Putamen (tissue), 1 donor: ENCODE measurements around the gene NEURL4.
A peak's percentile ranks its signal among the peaks of the same experiment; 100 is the strongest.
"Not testable (repeated sequence)": the region's sequence is repeated elsewhere in the genome, so short reads cannot be mapped to it uniquely, and the experiment has no call there.

Experiments used
- DNase-seq: peaks from one replicate; pipeline ENCODE4 v3.0.0-alpha.2; 2016; ENCODE audit warnings: low spot score

NEURL4 gene

DNA sequence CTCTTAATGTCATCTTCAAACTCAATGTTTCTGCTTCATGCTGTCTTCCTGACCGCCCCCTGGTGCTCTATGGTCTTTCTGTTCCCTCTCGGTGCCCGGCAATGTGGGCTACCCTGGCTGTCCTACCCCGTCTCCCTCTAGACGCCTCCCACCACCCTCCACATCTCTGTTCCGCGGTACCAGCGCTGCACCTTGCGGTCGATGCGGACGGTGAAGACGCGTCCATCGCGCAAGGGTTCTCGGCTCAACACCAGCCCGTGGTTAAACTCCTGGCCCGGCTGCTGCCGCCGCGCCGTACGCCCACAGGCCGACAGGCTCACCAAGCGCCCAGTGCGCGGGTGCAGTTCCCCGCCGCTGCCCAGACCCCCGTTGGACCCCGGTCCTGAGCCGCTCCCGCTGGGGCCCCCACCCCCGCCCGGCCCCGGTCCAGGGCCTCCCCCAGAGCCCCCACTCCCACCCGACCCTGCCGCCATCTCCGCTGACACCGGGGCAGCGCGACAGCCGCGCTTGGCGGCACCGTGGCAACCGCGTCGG lies at the start of gene NEURL4:
NEURL4 (minus strand) TSS at position 496 of the 534 bp plus-strand sequence; CDS start at position 473, 23 bp downstream.
- no peak for DNase-seq

DNA sequence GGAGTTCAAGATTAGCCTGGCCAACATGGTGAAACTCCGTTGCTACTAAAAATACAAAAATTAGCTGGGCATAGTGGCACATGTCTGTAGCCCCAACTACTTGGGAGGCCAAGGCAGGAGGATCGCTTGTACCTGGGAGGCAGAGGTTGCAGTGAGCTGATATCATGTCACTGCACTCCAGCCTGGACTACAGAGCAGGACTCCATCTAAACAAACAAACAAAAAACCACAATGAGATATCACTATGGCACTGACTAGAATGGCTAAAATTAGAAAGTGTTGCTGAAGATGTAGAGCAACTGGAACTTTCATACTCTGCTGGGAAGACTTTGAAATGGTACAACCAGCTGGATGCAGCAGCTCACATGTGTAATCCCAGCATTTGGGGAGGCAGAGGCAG lies 45.2 kb upstream of the NEURL4 start:
- DNase-seq = no peak

DNA sequence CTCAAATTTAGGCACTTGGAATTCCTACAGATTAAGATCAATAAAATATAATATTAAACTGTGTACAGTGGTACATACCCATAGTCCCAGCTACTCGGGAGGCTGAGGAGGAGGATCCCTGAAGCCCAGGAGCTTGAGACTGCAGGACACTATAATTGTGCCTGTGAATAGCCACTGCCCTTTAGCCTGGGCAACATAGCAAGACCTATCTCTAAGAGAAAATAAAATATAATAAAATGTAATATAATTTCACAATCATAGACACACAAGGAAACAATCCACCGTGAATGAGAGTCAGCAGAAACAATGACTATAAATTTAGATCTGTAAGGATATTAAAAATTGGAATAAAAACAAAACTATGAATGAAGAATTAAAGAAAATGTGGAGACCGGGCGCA lies 41.7 kb upstream of the NEURL4 start:
- DNase-seq = no peak

DNA sequence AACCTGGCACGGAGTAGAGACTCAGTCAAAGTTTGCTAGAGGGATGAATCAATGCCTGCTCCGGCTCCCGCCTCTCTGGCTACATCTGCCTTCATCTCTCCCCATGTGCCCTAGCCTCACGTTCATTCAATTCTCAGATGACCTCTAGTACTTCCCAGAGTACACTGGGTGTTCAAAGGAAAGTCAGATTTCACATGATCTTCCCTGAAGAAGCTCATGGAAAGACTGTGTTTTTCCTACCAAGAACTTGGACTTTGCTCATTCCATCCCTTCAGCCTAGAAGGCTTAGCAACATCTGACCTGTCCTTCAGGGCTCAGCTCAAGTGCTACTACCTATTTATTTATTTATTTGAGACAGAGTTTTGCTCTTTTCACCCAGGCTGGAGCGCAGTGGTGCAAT lies 40.7 kb upstream of the NEURL4 start:
- DNase-seq = no peak

DNA sequence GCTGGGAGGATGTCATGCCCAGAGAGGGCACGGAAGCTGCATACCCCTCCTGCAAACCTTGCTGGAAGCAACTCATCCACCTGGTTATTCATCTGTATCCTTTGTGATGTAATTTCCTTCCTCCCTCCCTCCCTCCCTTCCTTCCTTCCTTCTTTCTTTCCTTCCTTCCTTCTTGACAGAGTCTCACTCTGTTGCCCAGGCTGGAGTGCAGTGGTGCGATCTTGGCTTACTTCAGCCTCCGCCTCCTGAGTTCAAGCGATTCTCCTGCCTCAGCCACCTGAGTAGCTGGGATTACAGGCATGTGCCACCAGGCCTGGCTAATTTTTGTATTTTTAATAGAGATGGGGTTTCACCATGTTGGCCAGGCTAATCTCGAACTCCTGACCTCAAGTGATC lies 39.5 kb upstream of the NEURL4 start:
- not testable (repeated sequence) for DNase-seq

DNA sequence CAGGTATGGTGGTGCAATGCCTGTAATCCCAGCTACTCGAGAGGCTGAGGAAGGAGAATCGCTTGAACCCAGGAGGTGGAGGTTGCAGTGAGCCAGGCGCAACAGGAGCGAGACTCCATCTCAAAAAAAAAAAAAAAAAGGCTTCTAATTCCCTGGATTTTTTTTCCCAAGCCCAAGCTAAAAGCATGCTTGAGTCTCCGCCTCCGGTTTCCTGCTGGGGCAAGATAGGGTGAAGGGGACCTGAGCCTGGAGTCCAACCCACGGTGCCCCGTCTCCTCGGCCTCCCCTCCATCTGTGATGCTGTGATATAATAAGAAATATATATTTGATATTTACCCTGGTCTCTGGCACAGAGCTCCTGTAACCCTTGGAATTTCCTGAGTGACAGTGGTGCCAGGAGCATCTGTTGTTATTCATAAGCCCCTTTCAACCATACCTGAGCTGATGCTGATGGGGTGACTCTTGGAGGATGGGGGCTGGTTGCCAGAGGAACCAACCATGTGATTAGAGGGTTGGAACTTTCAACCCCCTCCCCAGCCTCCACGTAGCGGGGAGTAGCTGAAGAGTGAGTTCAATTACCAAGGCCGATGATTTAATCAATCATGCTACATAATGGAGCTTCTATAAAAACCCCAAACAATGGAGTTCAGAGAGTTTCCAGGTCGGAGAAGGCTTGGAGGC lies 38.9 kb upstream of the NEURL4 start:
- DNase-seq = no peak

DNA sequence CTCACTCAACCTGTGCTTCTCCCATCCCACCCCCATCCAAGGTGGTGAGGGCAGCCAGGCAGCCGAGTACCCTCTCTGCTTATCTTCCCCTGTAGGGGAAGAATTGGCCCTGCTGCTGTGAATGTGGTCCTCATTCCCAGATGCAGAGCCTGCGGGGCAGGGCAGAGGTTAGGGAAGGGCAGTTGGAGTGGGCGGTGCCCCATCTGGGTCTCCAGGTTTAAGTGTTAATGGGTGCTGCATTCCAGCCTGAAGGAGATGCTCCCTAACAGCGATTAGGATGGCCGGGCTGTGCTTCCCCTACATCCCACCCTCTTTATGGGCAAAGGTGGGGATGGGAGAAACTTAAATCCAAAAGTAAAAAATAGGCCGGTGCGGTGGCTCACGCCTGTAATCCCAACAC lies 37.9 kb upstream of the NEURL4 start:
- DNase-seq = no peak

DNA sequence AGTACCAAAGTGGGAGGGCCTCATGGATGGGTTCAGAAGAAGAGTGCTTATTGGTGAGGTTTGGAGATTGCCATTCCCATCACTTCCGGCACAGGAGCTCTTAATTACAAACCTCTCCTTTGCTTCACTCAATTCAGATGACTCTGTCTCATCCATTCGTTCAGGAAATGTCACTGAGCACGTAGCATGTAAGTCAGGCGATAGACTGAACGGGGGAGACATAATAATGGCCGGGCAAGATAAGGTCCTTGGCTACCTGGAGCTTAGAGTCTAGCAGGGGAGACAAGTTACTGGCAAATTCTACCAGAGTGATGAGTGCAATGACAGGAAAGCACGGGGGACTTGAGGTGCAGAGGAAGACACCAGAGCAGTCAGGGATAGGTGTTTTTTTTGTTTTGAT lies 36.8 kb upstream of the NEURL4 start:
- DNase-seq = not testable (repeated sequence)

DNA sequence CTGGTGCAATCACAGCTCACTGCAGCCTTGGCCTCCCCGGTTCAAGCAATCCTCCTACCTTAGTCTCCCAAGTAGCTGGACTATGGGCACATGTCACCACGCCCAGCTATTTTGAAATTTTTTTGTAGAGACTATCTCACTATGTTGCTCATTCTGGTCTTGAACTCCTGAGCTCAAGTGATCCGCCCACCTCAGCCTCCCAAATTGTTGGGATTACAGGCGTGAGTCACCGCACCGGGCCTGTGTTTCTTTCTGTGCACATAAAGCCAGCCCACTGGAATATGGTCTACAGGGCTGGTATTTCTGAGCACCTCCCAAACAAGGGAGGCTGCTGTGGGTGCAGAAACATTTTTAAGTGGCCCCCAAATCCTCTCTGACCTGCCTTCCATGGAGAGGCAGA lies 34.2 kb upstream of the NEURL4 start:
- DNase-seq = no peak

DNA sequence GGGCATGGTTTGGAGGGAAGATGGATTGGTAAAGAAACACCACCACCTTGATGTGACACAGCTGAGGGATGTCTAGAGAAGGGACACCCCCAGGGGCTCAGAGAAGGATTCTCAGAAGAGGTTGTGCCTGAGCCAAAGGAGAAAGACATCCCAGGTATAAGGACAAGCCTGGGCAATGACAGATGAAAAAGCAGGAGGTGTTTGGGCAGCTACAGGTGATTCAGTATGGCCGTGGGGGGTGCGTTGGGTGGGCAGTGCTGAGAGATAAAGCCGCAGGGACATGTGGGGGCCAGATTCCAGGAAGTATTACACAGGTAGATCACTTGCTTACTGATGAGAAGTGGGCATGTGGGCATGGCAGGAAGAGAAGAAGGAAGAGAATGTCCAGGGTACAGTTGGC lies 32.8 kb upstream of the NEURL4 start:
- no peak for DNase-seq

DNA sequence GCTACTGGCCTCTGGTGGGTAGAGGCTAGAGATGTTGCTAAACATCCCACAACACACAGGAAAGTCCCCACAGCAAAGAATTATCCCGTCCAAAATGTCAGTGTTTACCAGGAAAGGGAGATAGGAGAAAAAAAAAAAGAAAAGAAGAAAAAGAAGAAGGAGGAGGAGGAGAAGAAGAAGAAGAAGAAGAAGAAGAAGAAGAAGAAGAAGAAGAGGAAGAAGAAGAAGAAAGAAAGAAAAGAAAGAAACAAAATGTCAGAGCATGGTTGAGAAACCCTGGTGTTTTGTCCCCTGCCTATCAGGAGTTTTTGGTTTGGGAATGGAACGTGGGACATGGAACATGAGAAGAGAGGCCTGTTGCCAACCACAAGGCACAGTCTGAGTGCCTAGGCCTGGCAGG lies 28.2 kb upstream of the NEURL4 start:
- no peak for DNase-seq

DNA sequence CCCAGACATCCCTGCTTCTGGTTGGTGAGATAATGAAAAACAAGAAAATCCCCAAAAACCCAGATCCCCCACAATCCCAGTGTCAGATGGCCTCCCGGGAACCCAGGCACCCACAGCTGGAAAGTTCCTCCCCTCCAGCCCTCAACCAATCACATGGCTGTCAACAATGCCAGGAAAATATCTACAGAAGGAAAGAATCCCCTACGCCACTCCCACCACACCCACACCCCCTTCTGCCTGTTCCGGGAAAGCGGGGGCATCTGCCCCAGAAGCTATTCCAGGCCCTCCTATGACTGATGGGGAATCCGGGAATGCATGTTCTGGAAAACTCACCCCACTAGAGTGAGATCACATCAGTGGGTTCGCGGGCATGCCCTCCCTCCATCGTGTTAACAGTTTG lies 27.6 kb upstream of the NEURL4 start:
- DNase-seq = peak; percentile 53

DNA sequence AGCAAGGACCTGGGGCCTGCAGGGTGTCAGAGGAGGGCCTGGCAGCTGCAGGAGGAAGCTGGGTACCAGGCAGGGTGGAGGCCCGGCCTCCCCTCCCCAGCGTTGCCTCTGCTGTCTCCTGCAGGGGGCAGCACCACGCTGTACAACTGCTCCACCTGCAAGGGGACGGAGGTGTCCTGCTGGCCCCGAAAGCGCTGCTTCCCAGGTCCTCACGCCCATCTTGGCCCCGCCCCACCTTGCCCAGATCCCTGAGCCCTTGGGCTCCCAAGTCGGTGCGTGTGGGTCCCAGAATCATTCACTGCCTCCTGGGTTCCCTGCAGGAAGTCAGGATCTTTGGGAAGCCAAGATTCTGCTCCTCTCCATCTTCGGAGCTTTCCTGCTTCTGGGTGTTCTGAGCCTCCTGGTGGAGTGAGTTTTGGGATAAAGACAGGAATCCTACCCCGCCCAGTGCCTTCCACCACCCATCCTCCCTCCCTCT lies 27.0 kb upstream of the NEURL4 start:
- peak; percentile 64 for DNase-seq

DNA sequence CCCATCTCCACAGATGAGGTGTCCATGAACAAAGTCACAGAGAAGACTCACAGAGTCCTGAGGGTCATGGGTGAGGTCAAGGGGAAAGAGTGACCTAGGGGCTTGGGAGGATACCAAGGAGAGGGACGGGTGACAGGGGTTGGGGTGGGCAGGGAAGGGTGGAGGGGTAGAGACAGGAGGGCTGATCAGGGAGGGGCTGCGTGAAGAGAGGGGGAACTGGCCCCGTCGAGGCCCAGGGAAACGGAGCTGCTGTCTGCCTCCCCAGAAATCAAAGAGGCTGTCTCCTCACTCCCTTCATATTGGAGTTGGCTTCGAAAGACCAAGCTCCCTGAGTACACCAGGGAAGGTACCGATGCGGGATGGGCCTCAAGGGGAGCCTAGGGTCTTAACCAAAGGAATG lies 26.4 kb upstream of the NEURL4 start:
- no peak for DNase-seq

DNA sequence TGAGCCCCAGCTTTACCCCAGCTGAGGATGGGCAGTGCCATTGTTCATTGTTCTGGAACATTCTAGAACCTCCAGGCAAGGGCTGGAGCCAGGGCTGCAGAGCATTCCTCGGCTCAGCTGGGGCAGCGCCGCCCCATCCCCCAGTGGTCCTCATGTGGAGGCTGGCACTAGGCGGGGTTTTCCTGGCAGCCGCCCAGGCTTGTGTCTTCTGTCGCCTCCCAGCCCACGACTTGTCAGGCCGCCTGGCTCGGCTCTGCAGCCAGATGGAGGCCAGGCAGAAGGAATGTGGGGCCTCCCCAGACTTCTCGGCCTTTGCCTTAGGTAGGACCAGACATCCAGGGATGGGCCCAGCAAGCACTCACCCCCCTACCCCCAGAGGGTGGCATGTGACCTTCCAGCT lies 25.9 kb upstream of the NEURL4 start, which contains the start of gene TMEM95:
TMEM95 (plus strand) TSS at position 104 of the 400 bp plus-strand sequence; CDS start at position 153, 49 bp downstream.
- peak; percentile 78 for DNase-seq

DNA sequence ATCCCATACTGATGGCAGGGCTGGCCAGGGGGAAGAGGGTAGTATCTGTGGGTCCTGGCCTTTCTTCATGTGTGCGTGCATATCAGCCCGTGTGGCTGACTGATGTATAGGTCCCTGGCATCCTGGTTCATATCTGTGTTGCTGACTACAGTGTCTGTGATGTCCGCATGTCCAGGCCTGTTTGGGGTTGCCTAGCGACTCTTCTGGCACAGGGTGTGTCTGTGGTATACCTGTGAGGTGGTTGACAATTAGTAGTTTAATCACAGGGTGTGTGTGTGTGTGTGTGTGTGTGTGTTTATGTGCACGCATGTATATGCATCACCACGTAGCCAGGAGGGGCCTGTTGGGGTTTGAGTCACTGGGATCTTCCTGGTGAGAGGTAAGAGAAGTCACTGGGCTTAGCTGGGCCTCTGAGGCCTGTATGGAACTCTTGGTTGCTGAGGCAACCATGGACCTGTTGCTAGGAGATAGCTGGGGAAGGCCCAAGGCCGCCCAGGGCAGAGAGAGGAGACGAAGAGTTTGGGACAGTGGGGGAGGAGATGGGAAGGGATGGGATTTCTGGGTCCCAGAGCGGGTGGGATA lies 25.2 kb upstream of the NEURL4 start:
- peak; percentile 16 for DNase-seq

DNA sequence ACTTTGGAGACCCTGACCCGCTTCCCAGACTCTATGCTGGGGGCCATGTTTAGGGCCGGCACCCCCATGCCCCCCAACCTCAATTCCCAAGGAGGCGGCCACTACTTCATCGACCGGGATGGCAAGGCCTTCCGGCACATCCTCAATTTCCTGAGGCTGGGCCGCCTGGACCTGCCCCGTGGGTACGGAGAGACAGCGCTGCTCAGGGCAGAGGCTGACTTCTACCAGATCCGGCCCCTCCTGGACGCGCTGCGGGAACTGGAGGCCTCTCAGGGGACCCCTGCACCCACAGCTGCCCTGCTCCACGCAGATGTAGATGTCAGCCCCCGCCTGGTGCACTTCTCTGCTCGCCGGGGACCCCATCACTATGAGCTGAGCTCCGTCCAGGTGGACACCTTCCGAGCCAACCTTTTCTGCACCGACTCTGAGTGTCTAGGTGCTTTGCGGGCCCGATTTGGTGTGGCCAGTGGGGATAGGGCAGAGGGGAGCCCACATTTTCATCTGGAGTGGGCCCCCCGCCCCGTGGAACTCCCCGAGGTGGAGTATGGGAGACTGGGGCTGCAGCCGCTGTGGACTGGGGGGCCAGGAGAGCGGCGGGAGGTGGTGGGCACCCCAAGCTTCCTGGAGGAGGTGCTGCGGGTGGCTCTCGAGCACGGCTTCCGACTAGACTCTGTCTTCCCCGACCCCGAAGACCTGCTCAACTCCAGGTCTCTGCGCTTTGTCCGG lies 23.9 kb upstream of the NEURL4 start:
- no peak for DNase-seq

DNA sequence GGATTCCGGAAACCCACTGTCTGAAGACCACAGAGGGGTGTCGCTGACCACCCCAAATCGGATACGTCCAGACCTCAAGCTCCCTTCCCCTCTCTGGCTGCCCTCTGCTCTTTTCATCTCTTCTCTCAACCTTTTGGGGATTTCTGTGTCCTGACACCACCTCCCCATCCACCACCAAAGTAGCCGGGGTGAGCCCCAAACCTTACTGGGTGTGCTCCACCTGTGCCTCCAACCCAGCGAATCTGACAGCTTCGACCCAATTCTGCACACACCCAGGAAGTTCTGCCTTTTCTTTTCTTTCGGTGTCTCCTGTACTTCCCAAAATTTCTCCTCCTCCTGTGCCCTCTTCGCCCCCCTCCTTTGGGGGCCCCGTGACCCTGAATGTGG lies 23.4 kb upstream of the NEURL4 start:
- no peak for DNase-seq

DNA sequence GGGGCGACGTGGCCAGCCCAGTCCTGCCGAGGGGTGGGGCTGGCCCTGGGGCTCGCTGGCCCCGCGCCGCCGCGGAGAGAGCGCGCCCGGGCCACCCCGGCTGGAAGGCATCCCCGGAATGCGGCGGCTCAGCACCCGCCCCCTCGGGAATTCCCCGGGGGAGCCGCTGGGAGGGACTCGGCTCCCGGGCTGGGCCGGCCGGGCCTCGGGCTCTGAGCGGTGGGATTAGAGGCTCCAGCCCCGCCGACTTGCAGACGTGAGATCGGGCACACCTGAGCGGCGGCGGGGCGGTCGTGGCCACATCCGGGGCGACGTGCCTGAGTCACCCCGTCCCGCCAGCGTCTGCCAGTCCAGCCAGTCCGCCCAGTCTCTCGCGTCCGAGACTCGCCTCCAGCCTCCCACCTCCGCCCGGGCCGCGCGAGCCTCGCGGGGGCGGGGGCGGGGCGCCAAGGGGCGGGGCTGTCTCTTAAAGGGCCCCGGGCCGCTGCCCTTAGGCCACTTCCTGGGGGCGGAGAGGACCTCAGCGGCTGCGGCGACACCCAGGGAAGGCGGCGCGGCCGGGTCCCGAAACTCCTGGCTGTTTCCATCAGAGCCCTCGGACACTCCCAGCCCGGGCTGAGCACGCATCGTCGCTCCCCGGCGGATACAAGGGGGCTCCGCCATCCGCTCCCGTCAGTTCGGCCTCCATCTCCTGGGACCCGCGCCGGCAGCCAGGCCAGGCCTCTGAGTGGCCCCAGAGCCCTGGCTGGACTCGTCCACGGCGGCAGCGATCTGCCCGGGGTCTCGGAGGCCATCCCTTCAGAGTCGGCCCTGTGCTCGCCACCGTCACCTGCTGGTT lies 22.7 kb upstream of the NEURL4 start, which contains the start of gene KCTD11:
KCTD11 (plus strand) TSS at position 498 of the 838 bp plus-strand sequence.
- peak; percentile 86 for DNase-seq

DNA sequence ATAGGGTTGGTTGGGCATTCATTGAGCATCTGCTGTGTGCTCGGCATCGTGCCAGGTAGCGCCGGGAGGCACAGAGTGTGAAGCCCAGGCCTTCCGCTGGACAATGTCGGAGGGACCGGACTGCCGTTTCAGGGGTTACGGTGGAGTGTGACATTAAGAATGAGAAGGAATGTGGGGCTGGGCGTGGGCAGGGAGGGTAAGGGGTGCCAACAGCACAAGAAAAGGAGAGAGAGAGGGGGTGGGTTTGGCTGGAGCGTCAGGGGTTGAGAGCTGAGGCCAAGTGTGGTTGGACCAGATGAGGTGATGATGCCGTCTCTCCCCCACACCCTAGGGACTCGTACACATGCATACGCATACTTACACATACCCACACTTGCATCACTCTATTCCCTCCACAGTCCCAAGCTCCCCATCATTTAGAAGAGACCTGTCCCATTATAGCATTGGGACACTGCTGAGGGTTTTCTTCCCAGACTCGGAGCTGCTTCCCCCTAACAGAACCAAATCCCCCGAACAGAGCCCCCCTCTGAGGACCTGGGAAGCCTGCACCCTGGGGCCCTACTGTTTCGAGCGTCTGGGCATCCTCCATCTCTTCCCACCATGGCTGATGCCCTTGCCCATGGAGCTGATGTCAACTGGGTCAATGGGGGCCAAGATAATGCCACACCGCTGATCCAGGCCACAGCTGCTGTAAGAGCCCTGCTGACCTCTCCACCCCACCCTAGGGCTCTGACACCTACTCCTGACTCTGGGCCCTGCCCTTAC lies 19.5 kb upstream of the NEURL4 start:
- no peak for DNase-seq
